Measurements from ENCODE around the gene MEF2B. TPM values are rescaled to one million over a fixed set of nuclear protein-coding genes. Genes with fewer than 3 reads are reported as not detected.

MEF2B gene
- total RNA-seq, 1 experiment from 2014 or later = 1.3 TPM

DNA sequence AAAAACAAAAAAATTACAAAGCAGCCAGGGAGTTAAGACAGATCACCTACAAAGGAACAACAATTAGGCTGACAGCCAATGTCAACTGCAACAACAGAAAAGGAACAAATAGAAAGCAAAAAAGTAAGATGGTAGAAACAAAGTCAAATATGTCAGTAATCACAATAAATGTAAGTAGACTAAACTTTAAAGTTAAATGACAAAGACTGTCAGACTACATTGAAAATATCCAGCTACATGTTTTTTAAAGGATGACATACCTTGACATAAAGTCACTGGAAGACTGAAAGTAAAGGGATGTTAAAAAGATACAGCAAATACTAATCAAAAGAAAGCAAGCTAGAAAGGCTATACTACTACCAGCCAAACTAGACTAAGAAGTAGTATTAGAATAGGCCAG is 46.7 kb downstream of the MEF2B start:
- Histone ChIP-seq H3K79me1 (ENCODE audit: insufficient read depth, low read depth, low read length, poor library complexity, severe bottlenecking) (no peaks in the 10 kb centered on the region), H3K14ac (ENCODE audit: insufficient read depth, low read length) (no peak overlapping the region), H2AK5ac (ENCODE audit: insufficient read length, low read length) (no peak overlapping the region), H2AFZ (ENCODE audit: low read length) (no peak overlapping the region), H2BK15ac (ENCODE audit: low read depth, low read length) (no peak overlapping the region), H4K8ac (replicated peaks; ENCODE audit: insufficient read length, low read depth, low read length) (no peak overlapping the region), H2BK12ac (ENCODE audit: insufficient read length, low read depth, low read length) (no peak overlapping the region), H3K27ac (ENCODE audit: insufficient read length, low read depth, low read length) (no peak overlapping the region), H2BK120ac (ENCODE audit: low read depth, low read length, poor library complexity, severe bottlenecking) (no peak overlapping the region), H4K20me1 (ENCODE audit: control insufficient read depth, insufficient read depth, insufficient read length) (no peaks in the 10 kb centered on the region), H2BK20ac (ENCODE audit: low read depth, low read length, poor library complexity, severe bottlenecking) (no peak overlapping the region), H3K4me1 (ENCODE audit: insufficient read depth, low read length) (no peaks in the 10 kb centered on the region), H3K23ac (ENCODE audit: insufficient read length, low read depth, low read length) (no peak overlapping the region), H3K56ac (ENCODE audit: insufficient read length, low read depth, low read length) (no peak overlapping the region), H3K23me2 (ENCODE audit: insufficient read length, low read depth, low read length, poor library complexity, severe bottlenecking) (peaks cover 4% of the 10 kb centered on the region), H3T11ph (ENCODE audit: low read length) (no peak overlapping the region), H3K79me2 (ENCODE audit: insufficient read depth, low read length) (no peaks in the 10 kb centered on the region), H3K9ac (ENCODE audit: extremely low read depth, insufficient read length, low read length) (no peak overlapping the region), H3K4ac (ENCODE audit: low read depth, low read length) (no peak overlapping the region), H3K18ac (ENCODE audit: insufficient read length, low read depth, low read length) (no peak overlapping the region), H2BK5ac (ENCODE audit: insufficient read length, low read length) (no peak overlapping the region), H4K91ac (ENCODE audit: insufficient read length, low read depth, low read length) (no peak overlapping the region), H4K5ac (ENCODE audit: insufficient read length, low read depth, low read length) (no peak overlapping the region), H3K9me3 (ENCODE audit: control insufficient read depth, low read depth, low read length) (no peaks in the 10 kb centered on the region), H3K27me3 (ENCODE audit: insufficient read depth, low read length) (no peaks in the 10 kb centered on the region), H3K4me2 (ENCODE audit: insufficient read depth, insufficient read length, low read length) (no peak overlapping the region)
- Mint-ChIP-seq H3K27ac (no peak overlapping the region), H3K4me1 (peaks cover 2 to 15% of the 10 kb centered on the region in 2 experiments; a peak in 2 of 4 replicates), H3K27me3 (ENCODE audit: low read depth) (no peaks in the 10 kb centered on the region), H3K9me3 (peaks cover 9 to 15% of the 10 kb centered on the region in 2 experiments), H3K4me3 (no peak overlapping the region), H3K36me3 (ENCODE audit: insufficient read depth in 1 of 3, low read depth in 3 of 3) (peaks cover 26 to 46% (median 43%) of the 10 kb centered on the region in 3 experiments)
- no peak for TF ChIP-seq CTCF (conservative IDR thresholded peaks at IDR 0.05)
- no peak for DNase-seq

Measured in H9 (cell line).